Measurements from ENCODE around the gene FBXL15. TPM values are rescaled to one million over a fixed set of nuclear protein-coding genes. Genes with fewer than 3 reads are reported as not detected.
A peak's percentile ranks its signal among the peaks of the same experiment; 100 is the strongest.

Gene FBXL15
- total and polyA plus RNA-seq, 9 of the 15 experiments (the other 6 are each of a cell fraction or from before 2014, with no cell fraction given), result 0.08 to 25.9 (median 3.5) TPM

GRCh38 chr10:102420714-102421506, at the start of gene FBXL15 (continued):
- TF ChIP-seq, protein P1, sequence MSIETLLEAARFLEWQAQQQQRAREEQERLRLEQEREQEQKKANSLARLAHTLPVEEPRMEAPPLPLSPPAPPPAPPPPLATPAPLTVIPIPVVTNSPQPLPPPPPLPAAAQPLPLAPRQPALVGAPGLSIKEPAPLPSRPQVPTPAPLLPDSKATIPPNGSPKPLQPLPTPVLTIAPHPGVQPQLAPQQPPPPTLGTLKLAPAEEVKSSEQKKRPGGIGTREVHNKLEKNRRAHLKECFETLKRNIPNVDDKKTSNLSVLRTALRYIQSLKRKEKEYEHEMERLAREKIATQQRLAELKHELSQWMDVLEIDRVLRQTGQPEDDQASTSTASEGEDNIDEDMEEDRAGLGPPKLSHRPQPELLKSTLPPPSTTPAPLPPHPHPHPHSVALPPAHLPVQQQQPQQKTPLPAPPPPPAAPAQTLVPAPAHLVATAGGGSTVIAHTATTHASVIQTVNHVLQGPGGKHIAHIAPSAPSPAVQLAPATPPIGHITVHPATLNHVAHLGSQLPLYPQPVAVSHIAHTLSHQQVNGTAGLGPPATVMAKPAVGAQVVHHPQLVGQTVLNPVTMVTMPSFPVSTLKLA (conservative IDR thresholded peaks at IDR 0.05), result peak; percentile 37 to 76; a peak in 3 of 4 replicates
- TF ChIP-seq CHCHD3 (CRISPR knock-in tag; IDR thresholded peaks at IDR 0.05) (no peak), XRCC4 (IDR thresholded peaks at IDR 0.05; ENCODE audit: extremely low read depth, insufficient read depth, insufficient read length) (no peak), RBM39 (optimal IDR thresholded peaks at IDR 0.05; ENCODE audit: low read depth, low read length) (no peak), RFX1 (IDR thresholded peaks at IDR 0.05) (no peak; the same call in 1 of the 2 replicates), PCBP2 (IDR thresholded peaks at IDR 0.05; ENCODE audit: low read depth, low read length, poor library complexity, severe bottlenecking) (no peak), DNMT1 (IDR thresholded peaks at IDR 0.05) (no peak), FIP1L1 (IDR thresholded peaks at IDR 0.05; ENCODE audit: low read depth, low read length, poor library complexity, severe bottlenecking) (no peak), XRCC5 (IDR thresholded peaks at IDR 0.05; ENCODE audit: low read depth, low read length) (peak; percentile 97), ZNF655 (CRISPR knock-in tag; IDR thresholded peaks at IDR 0.05) (no peak), MTA1 (IDR thresholded peaks at IDR 0.05; ENCODE audit: borderline replicate concordance) (no peak), PHB2 (IDR thresholded peaks at IDR 0.05; ENCODE audit: low read depth) (no peak), ELK3 (CRISPR knock-in tag; IDR thresholded peaks at IDR 0.05) (no peak), CREB5 (CRISPR knock-in tag; IDR thresholded peaks at IDR 0.05) (no peak), FOXA3 (CRISPR knock-in tag; conservative IDR thresholded peaks at IDR 0.05 in 1 of 2, IDR thresholded peaks at IDR 0.05 in 1 of 2) (no peak), RUNX1 (IDR thresholded peaks at IDR 0.05; ENCODE audit: low read depth) (no peak), ZNF12 (CRISPR knock-in tag; IDR thresholded peaks at IDR 0.05) (no peak), ASH1L (IDR thresholded peaks at IDR 0.05; ENCODE audit: borderline replicate concordance, low read depth, partially characterized antibody) (no peak)
- TF ChIP-seq, protein P2, sequence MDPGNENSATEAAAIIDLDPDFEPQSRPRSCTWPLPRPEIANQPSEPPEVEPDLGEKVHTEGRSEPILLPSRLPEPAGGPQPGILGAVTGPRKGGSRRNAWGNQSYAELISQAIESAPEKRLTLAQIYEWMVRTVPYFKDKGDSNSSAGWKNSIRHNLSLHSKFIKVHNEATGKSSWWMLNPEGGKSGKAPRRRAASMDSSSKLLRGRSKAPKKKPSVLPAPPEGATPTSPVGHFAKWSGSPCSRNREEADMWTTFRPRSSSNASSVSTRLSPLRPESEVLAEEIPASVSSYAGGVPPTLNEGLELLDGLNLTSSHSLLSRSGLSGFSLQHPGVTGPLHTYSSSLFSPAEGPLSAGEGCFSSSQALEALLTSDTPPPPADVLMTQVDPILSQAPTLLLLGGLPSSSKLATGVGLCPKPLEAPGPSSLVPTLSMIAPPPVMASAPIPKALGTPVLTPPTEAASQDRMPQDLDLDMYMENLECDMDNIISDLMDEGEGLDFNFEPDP (CRISPR knock-in tag; IDR thresholded peaks at IDR 0.05), result no peak
